CD4-positive, alpha-beta T cell (primary cell): ENCODE measurements around the gene UNC79. TPM values are rescaled to one million over a fixed set of nuclear protein-coding genes. Genes with fewer than 3 reads are reported as not detected.

Experiments used
- ATAC-seq: fragments of 200-7000 bp; cut with Tn5 transposase; one replicate; pipeline ENCODE4 v1.10.0; 2022; ENCODE audit warnings: mild to moderate bottlenecking; ENCODE audit not compliant: poor library complexity
- CTCF ChIA-PET: fragments of 350-600 bp; sonication (Branson Sonifier 250); formaldehyde crosslinking; loops from one replicate; lab custom pipeline; 2021; ENCODE audit warnings: antibody characterized with exemption, inconsistent platforms; lab: Charles Lee
- POLR2A ChIA-PET: fragments of 350-600 bp; sonication (Branson Sonifier 250); formaldehyde crosslinking; loops from one replicate; lab custom pipeline; 2021; ENCODE audit warnings: antibody characterized with exemption, inconsistent platforms; lab: Charles Lee
- DNase-seq, 14 experiments: peaks; one replicate each; pipeline ENCODE4 v3.0.0-alpha.2; 2013 to 2020; ENCODE audit warnings: mixed read lengths in 2 of 14
- H3K27ac ChIP-seq, 2 donors: one replicate each; pipeline versions ENCODE4 v1.5.1 to v1.7.0; 2013; ENCODE audit warnings: low read length in 2 of 2, low read depth in 1 of 2, mild to moderate bottlenecking in 1 of 2
- H3K27me3 ChIP-seq, 2 experiments: 1 replicate in 1 of 2; 2 replicates in 1 of 2; pipeline versions ENCODE4 v1.6.1 to v1.7.0; 2013; ENCODE audit warnings: low read length in 2 of 2, control low read depth in 1 of 2, mild to moderate bottlenecking in 1 of 2, moderate library complexity in 1 of 2; ENCODE audit not compliant: insufficient read depth in 2 of 2, control insufficient read depth in 1 of 2
- H3K36me3 ChIP-seq: one replicate; pipeline ENCODE4 v1.6.1; 2013; ENCODE audit warnings: low read length, control low read depth; ENCODE audit not compliant: insufficient read depth
- H3K4me1 ChIP-seq: one replicate; pipeline ENCODE4 v1.6.1; 2013; ENCODE audit warnings: low read length, control low read depth; ENCODE audit not compliant: insufficient read depth
- H3K4me3 ChIP-seq: one replicate; pipeline ENCODE4 v1.5.1; 2013; ENCODE audit warnings: mild to moderate bottlenecking, low read length, moderate library complexity
- H3K9me3 ChIP-seq, 2 experiments: 1 replicate in 1 of 2; 2 replicates in 1 of 2; pipeline versions ENCODE4 v1.6.1 to v1.7.0; 2013; ENCODE audit warnings: low read length in 2 of 2, mild to moderate bottlenecking in 2 of 2, control low read depth in 1 of 2, moderate library complexity in 1 of 2; ENCODE audit not compliant: control insufficient read depth in 1 of 2, insufficient read depth in 1 of 2
- H3K27ac Mint-ChIP-seq: one replicate; pipeline ENCODE4 v1.8.0; 2020; ENCODE audit warnings: mixed read lengths
- H3K27me3 Mint-ChIP-seq: one replicate; pipeline ENCODE4 v1.8.0; 2021; ENCODE audit warnings: mixed read lengths
- H3K36me3 Mint-ChIP-seq: one replicate; pipeline ENCODE4 v1.8.0; 2021; ENCODE audit warnings: low read depth, mixed read lengths
- H3K4me1 Mint-ChIP-seq: one replicate; pipeline ENCODE4 v1.8.0; 2021; ENCODE audit warnings: low read depth, mixed read lengths
- H3K4me3 Mint-ChIP-seq: one replicate; pipeline ENCODE4 v1.8.0; 2020; ENCODE audit warnings: mild to moderate bottlenecking, mixed read lengths
- H3K9me3 Mint-ChIP-seq: one replicate; pipeline ENCODE4 v1.8.0; 2020; ENCODE audit warnings: mixed read lengths
- CTCF ChIP-seq: fragments of 200-600 bp; IDR thresholded peaks from one replicate; pipeline ENCODE4 v1.8.0; 2022; ENCODE audit warnings: antibody characterized with exemption, mild to moderate bottlenecking
- intact Hi-C, 2 experiments: fragments of 100-400 bp; cut with DNase I in 1 of 2; cut with micrococcal nuclease in 1 of 2; formaldehyde crosslinking; loops; one replicate each; pipeline versions ENCODE4 v1.15.1 to v1.9.0; 2023 to 2025; cut with DNase I, micrococcal nuclease
- total RNA-seq, 174 experiments: library from RNA in 2 of 174; stranded (reverse) in 2 of 174; gene quantifications; one replicate each; pipeline ENCODE4 v1.2.3 and lab custom pipeline; 2021 to 2026

UNC79 gene
- total RNA-seq, 2 experiments from 2014 or later = not detected

GRCh38 chr14:93700928-93701327, 270.2 kb downstream of the UNC79 start:
- DNase-seq (no peak), ATAC-seq (no peak)
- Mint-ChIP-seq H3K36me3 (no peaks in the 10 kb centered on the region), H3K27ac (no peak overlapping the region), H3K4me3 (no peak overlapping the region), H3K27me3 (peaks cover 40% of the 10 kb centered on the region), H3K9me3 (peaks cover 9% of the 10 kb centered on the region), H3K4me1 (no peaks in the 10 kb centered on the region)
- ChIA-PET POLR2A (no interaction called here), CTCF (no interaction called here)
- no peak overlapping the region for H3K27ac ChIP-seq
- H3K36me3 ChIP-seq = no peaks in the 10 kb centered on the region
- H3K9me3 ChIP-seq = peaks cover 4 to 17% of the 10 kb centered on the region in 2 experiments
- H3K4me3 ChIP-seq = no peak overlapping the region
- TF ChIP-seq CTCF = no peak
- peaks cover 10 to 11% of the 10 kb centered on the region in 2 experiments for H3K27me3 ChIP-seq
- intact Hi-C loops = no loop called here
- no peaks in the 10 kb centered on the region for H3K4me1 ChIP-seq

DNA sequence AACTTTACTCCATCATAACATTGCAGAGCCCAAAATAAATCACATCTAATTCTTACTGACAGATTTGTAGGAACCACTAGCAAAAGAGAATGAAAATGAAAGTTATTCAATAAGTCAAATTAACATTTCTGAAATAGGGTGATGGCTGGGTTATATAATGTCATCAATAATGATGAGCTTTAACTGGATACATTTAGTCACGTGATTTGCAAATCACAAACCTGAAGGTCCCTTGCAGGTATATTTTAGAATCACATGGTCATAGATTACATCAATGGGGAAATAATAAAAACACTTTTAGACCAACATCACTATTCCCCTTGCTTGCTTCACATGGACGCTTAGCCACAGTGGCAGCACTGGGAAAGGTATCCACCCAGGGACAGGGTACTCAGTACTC, 270.8 kb downstream of the UNC79 start:
- DNase-seq = no peak
- intact Hi-C loops = no loop called here
- no peak overlapping the region for H3K4me3 Mint-ChIP-seq
- no peaks in the 10 kb centered on the region for H3K36me3 ChIP-seq
- TF ChIP-seq CTCF = no peak
- H3K27ac Mint-ChIP-seq = no peak overlapping the region
- no peak for ATAC-seq
- H3K4me1 ChIP-seq = no peaks in the 10 kb centered on the region
- no peak overlapping the region for H3K4me3 ChIP-seq
- CTCF ChIA-PET = no interaction called here
- peaks cover 40% of the 10 kb centered on the region for H3K27me3 Mint-ChIP-seq
- H3K27me3 ChIP-seq = peaks cover 11 to 13% of the 10 kb centered on the region in 2 experiments
- H3K36me3 Mint-ChIP-seq = no peaks in the 10 kb centered on the region
- H3K4me1 Mint-ChIP-seq = no peaks in the 10 kb centered on the region
- peaks cover 4 to 17% of the 10 kb centered on the region in 2 experiments for H3K9me3 ChIP-seq
- POLR2A ChIA-PET = no interaction called here
- H3K9me3 Mint-ChIP-seq = peaks cover 9% of the 10 kb centered on the region
- H3K27ac ChIP-seq = no peak overlapping the region

DNA sequence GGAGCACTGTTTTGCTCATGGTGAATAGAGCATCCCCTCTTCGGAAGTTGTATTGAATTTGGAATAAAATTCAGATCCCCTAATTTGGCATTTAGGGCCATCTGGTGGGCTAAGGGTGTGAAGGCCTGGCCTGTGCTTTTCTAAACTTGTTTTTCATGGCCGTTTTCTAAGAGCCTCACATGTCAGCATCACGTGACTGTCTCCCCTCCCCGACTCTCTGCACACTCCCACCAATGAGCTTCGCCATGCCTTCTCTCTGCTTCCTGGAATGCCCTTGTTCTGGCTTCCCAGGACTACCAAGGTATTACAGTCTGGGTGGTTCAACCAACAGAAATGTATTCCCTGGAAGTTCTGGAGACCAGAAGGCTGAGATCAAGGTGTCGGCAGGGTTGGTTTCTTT, 272.2 kb downstream of the UNC79 start:
- intact Hi-C loops = no loop called here

More for the DNA sequence above, 272.2 kb downstream of the UNC79 start:
- ChIA-PET POLR2A (no interaction called here), CTCF (no interaction called here)
- Mint-ChIP-seq H3K4me1 (no peaks in the 10 kb centered on the region), H3K27me3 (peaks cover 40% of the 10 kb centered on the region), H3K4me3 (no peak overlapping the region), H3K36me3 (no peaks in the 10 kb centered on the region), H3K27ac (no peak overlapping the region), H3K9me3 (peaks cover 6% of the 10 kb centered on the region)
- no peak for ATAC-seq
- H3K27me3 ChIP-seq = peaks cover 11 to 15% of the 10 kb centered on the region in 2 experiments
- no peak for DNase-seq
- H3K4me1 ChIP-seq = no peaks in the 10 kb centered on the region
- TF ChIP-seq CTCF = no peak
- H3K4me3 ChIP-seq = no peak overlapping the region
- peaks cover 4 to 17% of the 10 kb centered on the region in 2 experiments for H3K9me3 ChIP-seq
- no peak overlapping the region for H3K27ac ChIP-seq
- H3K36me3 ChIP-seq = no peaks in the 10 kb centered on the region
